ENCODE measurements around the gene JAKMIP2.
"Not testable (repeated sequence)": the region's sequence is repeated elsewhere in the genome, so short reads cannot be mapped to it uniquely, and the experiment has no call there.

The JAKMIP2 gene

DNA sequence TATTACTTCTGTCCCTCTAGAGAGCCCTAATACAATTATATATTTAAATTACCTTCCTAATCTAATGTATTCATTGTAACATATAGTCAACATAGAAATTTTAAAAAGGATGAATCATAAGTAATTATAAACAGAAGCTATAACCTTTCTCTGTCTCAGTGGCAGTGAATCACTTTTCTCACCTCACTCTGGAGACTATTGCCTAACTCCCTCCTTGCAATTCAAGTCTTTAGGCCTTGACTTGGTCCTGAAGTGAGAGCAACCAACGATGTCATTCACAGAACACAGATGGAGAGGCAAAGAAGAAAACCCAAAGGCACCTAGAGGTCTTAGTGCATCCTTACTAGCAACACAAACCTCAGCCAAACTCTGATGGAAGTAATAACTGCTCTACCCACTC is 139.4 kb downstream of the JAKMIP2 start:
- DNase-seq: no peak

DNA sequence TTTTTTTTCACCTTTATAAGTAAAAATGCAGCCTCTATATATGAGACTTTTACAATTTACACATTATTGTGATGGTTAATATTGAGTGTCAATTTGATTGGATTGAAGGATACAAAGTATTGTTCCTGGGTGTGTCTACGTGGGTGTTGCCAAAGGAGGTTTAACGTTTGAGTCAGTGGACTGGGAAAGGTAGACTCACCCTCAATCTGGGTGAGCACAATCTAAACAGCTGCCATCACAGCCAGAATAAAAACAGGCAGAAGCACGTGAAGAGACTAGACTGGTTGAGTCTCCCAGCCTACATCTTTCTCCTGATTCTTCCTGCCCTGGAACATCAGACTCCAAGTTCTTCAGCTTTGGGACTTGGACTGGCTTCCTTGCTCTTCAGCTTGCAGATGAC is 139.9 kb downstream of the JAKMIP2 start:
- no peak for DNase-seq

DNA sequence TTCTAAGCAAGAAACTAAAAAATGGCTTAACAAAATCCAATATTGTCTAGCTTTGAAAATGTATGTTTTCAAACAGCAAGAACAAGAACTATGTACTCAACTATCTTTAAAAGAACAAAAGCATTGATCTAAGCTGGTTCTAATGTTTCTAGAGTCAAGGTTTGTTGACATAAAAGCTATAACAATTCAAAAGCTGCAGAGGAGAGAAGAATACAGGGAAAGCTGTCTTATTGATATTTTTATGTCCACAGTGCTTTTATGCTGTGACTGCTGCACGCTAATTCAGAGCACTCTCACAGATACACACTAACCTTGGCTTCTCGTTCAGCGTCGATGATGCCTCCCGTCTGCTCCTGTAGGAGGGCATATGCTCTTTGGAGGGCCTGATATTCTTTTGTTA is 143.2 kb downstream of the JAKMIP2 start:
- no peak for DNase-seq

DNA sequence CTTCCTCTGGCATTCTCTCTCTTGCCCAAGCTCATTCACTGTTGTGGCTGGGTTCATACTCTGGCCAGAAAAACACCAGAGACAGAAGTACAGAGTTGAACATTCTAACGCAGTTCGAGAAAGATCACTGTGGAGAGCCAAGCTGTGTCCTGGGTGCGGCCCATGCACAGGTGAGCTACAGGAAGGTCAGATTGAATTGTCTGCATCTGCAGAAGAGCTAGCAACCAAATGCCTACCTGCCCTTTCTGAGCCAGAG is 145.9 kb downstream of the JAKMIP2 start:
- no peak for DNase-seq

DNA sequence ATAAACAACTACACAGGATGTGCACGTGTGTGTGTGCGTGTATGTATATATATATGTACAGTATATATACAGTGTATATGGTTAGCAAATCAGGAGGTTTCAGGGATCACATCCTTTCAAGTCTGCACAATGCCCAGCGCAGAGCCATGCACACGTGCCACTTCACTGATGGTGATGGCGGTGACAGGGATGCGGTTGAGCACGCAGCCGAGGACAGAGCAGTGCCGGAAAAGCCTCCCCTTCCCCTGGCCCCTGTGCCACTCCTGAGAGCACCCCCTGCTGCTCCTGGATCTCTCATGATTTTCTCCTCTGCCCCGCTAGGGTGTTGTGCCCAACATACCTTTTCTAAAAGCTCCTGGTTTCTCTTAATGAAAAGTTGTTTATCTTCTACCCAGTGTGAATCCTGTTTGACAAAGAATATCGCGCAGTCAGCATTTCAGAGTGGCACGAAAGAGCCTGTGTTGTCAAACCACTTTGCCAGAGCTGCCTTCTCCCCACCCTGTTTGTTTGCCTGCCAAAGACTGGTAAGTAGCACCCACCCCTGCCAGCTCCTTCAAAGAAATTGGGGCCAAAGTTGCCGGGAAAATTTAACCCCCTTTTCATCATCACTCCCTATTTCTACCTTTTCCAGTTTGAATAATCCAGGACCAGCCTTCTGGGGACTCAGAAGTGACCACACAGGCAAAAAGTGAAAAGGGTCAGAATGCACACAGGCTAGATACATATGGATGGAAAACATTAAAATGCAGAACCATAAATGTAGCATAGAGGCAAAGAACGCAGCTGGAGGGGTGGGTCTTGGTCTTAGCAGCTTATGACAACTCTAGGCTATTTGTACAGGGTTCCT is 146.4 kb downstream of the JAKMIP2 start:
- no peak for DNase-seq

DNA sequence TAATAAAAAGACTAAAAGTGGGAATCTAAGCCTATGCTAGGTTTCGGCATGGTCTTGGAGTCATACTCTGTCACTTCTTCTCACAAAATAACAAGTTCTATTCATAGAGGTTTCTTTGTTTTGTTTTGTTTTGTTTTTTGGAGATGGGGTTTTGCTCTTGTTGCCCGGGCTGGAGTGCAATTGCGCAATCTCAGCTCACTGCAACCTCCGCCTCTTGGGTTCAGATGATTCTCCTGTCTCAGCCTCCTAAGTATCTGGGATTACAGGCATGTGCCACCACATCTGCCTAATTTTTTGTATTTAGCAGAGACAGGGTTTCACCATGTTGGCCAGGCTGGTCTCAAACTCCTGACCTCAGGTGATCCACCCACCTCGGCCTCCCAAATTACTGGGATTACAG is 147.1 kb downstream of the JAKMIP2 start:
- DNase-seq: not testable (repeated sequence)

DNA sequence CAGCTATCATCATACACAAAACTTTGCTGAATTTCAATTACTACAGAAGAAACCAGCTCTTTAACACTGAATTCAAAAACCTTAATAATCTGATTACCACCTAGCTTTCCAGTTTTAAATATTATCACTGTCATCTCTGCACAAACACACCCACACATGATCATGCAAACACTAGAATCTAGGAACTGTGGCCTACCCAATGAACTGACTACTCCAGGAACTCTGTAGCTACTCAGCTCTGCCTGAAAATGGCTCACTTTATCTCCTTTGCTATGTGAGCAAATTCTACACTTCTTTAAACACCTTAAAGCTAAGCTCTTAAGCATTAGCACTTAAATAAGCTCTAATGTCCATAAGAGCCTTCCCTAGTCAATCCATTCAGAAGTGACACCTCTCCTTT is 149.4 kb downstream of the JAKMIP2 start:
- no peak for DNase-seq

DNA sequence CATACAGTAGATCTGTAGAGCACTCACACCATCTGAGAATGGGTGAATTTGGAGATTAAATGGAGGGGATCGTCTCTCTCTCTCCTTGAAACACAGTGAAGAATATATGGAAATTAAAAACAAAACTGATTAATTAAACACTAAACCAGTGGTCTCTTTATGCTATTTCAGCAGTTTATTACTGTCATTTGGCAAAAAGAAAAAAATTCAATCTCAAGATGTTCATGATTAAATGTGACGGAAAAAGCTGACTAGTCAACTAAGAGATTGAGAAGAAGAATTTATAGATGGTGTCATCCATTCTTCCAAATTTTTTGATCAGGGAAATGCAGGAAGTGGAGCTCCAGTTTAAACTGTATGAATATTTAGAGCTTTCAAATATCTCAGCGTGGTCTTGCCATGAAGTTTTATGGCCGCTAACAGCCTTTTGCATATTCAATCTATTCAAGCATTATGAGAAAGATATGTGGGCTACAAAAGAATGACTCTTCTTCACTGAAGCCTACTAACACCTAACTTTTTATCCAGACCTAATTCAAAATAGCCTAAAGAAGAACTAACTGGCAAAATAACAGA is 151.0 kb downstream of the JAKMIP2 start:
- DNase-seq: no peak

DNA sequence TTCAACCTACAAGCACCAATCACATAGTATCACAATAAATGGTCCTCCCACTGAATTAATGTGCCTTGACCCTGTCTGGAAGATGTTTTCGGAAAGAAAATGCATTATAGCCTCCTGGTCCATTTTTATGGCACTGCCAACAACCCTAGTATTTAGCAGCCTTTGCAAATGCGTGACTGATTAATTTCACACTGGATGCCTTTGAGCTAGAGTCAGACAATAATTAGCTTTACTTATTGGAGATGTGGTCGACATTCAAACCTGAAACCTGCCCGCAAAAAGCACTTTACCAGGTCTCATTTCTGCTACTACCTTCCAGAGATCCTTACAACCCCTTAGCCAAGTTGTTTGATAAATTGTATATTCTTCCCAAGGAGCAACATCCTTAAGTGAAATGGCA is 153.3 kb downstream of the JAKMIP2 start:
- no peak for DNase-seq

DNA sequence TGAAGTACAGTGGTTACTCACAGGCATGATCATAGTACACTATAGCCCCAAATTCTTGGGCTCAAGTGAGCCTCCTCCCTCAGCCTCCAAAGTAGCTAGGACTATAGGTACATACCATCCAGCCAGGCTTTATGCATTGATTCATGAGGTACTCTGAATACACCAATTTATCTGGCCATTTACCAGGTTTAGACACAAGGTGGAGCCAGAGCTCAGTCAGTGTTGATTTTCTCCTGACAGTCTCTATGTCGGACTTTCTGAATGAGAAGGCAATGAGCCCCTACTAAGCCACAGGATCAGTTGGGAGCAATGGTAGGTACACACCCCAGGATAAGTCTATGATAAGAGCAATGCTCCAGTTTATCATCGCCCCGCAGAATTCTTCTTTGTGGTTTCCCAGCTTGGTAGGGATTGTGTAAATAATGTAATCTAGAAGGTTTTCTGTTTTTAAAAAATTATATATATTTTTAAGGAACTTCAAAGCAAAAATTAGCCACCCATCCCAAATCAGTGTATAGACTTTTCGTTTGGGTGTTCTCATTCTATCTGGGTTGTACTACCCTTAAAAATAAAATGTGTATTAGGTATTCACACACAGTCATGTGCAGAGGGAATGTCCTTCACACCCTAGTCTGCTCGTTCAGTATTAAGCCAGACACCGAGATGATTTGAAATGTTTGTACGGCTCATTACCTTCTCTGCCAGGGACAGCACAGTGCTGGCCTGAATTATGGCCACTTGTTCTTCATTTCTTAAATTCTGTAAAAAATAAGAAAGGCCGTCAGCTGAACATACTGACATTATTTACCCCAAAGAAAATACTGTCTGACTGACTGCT is 154.3 kb downstream of the JAKMIP2 start:
- peak; percentile 64 for DNase-seq

DNA sequence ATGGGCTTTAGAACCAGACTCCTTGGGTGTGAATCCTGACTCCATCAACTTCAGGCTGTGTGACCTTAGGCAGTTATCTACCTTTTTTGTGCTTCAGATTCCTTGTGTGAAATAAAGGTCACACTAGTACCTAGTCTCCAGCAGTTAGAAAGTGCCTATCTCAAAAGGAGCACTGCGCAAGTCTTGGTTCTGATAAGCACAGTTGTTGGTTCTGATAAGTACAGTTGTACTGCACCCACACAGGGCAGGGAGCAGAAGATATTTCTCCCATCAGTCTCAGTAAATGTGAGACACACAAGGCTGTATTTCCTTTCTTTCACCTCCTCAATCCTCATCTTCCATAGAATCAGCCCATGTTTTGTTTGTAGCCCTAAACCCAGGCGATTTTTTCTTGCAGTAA is 156.1 kb downstream of the JAKMIP2 start:
- no peak for DNase-seq

DNA sequence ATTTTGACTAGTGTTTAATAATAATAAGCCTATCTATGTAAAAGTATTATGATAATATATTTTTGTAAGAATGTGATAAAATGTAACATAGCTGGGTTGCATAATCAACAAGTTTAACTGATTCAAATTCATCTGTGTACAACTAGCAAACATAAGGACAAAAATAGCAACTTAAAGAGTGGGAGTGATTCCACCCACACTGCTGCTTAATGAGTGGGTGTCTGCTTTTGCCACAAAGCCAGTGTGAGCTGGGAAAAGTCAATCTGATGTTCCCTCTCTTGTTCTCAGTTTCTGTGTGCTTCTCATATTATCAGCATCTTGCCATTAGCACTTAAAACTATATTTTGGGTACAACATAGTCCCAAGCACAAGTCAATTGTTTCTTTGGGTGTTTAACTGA is 161.5 kb downstream of the JAKMIP2 start:
- DNase-seq: no peak

DNA sequence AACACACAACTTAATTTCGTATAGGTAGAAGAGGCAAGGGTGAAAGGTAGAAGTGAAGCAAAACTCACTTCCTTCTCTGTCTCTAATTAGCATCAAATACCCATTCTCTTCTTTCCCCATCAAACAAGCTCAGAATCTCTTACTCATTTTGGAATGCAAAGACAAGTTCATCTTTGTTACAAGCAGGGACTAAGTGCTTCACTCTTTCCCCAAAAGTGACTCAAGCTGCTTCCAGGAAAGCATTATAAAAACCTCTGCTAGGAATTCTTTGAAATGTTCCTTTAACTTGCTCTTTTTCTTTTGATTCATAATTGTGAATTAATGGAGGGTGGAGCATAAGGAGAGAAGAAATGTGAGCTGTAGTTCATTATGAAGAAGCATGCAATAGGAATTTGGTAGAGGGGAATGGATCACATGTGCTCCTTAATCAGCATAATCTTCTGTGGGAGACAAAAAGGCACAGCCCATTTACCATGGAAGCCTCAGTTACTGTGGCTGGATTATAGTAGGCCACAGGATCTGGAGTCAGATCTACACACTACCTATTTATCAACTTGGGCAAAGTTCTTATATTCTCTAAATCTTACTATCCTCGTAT is 163.1 kb downstream of the JAKMIP2 start:
- DNase-seq: no peak

DNA sequence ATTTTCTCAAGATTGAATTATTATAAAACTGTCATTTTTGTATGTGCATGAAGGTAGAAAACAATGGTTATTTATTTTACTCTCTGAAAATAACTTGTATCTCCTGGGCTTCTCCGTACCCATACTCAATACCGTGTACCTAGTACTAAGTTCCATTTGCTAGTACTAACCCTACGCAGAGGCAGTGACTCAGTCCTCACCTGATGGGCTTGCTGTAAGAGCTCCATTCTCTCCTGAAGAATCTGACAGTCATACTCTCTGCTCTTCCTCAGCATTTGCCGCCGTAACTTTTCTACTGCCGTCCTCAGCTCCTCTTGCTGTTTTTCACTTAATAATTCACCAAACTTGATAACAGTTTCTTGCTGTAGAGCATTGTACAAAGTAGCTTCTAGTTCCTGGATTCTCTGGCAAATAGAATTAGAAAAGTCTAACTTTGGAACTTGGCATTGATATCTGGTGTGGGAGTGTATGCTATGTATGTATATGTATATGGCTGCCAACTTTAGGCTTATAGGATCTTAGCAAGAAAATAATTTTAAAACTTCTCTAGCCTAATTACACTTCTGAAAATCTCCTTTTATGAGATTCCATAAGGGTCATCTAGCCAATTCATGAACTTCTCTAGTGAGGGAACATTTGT is 164.7 kb downstream of the JAKMIP2 start:
- no peak for DNase-seq

DNA sequence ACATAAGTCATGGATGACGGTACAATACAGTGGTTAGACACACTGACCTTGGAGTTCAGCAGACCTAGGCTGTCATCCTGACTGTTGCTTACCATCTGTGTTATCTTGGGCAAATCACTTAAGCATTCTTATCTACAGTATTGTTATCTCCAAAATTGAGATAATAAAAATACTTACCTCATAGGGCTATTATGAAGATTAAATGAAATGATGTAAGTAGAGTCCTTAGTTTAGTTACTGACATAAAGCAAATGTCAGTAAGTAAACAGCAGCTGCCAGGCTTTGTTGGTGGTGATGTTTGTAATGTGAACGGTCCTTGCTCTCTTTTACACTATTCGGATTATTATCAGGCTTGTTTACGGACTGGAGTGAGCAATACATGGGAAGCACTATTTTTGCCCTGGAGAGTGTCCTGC is 165.3 kb downstream of the JAKMIP2 start:
- no peak for DNase-seq

DNA sequence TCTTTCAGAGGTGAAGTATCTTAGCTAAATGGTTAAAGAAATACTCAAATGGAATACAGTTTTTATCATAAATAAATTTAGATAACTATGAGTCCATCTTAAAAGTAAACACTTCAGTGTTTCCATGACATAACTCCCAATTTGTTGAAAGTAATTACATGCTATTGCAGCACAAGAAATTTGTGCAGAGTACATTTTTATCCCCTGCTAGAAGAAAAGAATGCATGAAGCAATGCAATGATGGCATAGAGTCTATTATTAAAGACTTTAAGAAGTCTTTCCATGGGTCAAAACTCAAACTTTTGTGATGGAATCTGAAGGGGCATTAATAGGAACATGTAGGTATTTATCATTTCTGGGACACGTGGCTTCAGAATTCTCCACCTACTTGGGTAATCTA is 166.1 kb downstream of the JAKMIP2 start:
- DNase-seq: no peak

DNA sequence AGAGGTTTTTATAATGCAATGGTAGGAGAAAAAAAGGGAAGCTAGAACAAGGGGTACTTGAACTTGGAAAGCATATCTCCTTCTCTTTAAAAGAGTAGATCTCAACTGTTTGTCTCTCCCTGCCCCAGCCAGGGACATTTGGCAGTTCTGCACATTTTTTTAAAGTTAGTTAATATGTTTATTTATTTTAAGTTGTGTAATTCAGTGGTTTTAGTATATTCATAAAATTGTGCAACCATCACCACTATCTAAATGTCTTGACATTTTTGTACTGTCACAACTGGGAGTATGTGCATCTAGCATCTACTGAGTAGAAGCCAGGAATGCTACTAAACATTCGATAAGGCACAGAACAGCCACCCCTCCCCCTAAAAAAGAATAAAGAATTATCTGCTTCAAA is 169.2 kb downstream of the JAKMIP2 start:
- DNase-seq: no peak

DNA sequence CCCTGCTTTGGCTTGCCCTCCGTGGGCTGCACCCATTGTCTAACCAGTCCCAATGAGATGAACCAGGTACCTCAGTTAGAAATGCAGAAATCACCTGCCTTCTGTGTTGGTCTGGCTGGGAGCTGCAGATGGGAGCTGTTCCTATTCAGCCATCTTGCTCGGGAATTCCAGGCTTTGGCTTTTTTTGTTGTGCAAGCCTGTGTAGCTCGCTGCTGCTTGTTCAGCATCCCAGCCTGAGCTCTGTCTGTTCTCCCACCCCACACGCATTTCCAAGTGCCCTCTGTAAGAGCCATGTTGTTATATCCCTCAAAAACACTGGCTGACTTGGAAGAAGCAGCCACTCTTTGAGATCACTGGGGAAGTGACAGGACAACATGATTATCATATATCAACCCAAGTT is 171.0 kb downstream of the JAKMIP2 start:
- no peak for DNase-seq

DNA sequence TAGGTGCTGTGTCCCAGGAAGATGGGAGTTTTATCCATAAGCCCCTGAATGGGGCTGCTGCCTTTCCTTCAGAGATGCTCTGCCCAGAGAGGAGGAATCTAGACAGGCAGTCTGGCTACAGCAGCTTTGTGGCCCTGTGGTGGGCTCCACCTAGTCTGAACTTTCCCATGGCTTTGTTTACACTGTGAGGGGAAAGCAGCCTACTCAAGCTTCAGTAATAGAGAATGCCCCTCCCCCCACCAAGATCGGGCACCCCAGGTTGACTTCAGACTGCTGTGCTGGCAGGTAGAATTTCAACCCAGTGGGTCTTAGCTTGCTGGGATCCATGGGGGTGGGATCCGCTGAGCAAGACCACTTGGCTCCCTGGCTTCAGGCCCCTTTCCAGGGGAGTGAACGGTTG is 171.7 kb downstream of the JAKMIP2 start:
- no peak for DNase-seq

DNA sequence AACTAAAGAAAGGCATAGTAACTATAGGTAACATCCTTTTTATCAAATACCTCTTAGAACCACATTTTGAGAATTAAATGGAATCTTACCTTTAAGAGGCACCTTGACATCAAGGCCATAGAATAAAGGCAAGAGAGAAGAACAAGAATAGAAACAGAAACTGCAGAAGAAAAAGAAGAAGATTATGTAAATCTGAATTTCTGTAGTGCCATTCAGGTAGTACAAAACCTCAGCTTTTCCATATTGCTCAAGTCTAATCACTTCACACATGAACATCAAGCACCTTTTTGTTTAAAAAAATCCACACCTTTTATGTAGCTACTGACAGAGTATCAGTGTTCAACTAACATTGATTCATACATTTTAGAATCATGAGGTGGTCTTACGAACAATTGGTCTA is 180.9 kb downstream of the JAKMIP2 start:
- no peak for DNase-seq

DNA sequence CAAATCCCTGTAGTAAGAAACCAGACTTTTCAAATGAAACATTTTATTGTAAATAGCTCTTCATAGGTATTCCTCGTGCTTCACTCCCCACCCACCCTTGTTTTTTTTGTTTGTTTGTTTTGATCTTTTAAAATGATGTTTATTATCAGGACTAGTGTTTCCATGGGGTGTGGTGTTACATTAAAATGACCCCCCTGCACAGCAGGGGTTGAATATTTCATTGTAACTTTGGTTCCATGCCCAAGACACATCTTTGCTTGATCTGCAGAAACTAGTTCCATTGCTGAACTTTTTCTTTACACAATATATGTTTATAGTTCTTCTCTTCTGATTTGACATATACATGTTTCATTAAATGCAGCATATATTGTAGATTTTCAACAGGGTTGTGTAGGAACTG is 191.4 kb downstream of the JAKMIP2 start:
- DNase-seq: no peak

DNA sequence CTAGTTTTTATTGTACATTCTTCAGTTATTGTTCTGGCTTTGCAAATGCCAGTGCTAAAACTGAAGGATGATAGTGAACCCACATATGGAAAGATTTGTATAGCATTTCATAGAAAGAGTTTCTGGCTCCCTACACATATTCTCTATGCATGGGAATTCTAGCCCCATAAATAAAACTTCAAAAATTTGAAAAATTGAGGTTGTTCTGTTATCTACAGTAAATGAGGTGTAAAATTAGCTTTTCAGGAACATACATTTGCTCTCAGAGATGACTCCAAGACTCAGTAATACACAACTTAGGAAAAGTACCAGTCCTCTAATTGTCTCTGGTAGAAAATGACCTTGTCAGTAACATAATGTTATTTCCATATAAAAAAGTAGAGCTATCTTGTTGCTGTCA is 192.4 kb downstream of the JAKMIP2 start:
- no peak for DNase-seq

DNA sequence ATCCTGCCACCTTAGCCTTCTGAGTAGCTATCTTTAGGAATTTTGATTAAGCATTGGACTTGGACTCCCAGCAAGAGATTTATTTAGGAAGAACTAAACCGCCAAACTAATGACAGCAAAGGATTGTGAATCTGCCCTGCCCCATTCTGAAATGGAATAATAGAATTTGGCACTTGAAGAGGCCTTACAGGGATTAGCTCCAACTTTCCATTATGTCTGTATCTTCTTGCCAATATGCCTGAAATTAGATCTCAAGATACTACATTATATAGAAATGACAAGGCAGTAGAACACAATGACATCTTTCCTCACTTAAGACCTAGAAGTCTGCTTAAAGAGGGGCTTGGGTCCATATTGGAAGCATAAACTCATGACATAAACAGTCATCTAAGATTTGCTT is 195.7 kb downstream of the JAKMIP2 start:
- DNase-seq: no peak
